ENCODE data around the gene PSKH1. TPM values are rescaled to one million over a fixed set of nuclear protein-coding genes. Genes with fewer than 3 reads are reported as not detected.
A peak's percentile ranks its signal among the peaks of the same experiment; 100 is the strongest.

Gene PSKH1
- total and polyA plus RNA-seq, 10 donors = 5.0 to 31.3 (median 20.5) TPM

DNA sequence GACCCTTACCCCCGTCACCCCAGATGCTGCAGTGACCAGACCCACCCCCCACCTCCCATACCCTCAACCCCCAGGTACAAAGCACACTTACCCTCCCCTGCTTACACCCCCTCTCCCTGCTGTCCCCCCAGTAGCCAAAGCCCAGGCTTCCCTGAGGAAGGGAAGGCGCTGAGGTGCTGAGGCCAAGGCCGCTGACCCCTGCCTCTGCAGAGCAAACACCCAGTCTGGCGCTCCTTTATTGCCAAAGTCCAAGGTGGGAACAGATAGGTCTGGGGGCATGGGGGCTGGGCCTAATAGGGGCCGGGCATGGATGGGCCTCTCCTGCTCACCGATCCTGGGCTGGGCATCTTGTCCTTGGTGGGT is 50.2 kb downstream of the PSKH1 start:
- intact Hi-C loops (cut with DNase I; ENCODE audit: low total_unique reads) = no loop called here

DNA sequence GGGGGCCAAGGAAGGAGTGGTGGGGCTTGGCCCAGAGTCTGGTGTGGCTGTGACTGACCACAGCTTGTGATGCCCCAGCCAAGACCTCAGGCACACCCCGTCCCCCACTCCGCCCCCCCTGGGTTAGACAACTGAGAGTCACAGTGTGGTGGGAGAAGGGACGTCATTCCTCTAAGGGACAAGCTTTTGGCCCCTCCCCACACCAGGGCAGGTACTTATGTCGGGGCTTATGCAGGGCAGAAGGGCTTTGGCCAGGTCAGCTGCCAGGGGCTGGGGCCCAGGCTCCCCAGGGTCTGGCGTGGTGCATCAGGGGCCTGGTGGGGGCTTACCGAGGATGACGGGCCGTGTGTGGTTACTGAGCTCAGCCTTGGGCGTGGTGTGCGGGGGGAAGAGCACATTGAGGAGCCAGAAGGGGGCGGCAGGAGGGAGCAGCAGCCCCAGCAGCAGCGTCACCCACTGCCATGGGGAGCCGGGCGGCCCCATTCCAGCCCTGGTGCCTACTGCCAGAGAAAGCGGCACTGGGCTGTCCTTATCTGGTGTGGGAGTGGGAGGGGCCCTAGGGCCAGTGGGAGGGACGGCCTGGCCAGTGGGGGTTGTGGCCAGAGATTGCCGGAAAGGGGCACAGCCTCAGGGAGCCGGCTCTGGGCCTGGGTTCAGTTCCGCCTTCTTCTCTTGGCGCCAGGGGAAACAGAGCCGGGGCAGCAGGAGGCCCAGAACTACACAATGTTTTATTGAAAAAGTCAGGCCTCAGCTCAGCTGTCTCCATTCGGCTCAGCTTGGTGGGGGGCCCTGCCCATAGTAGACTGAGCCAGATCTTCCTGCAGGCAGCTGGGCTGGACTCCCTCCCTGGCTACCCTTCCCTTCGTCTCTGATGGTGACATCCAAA is 50.8 kb downstream of the PSKH1 start, which contains the start of gene LCAT:
TSS of gene LCAT (minus strand) at position 502 of the 886 bp plus-strand sequence. CDS start at position 483, 19 bp downstream.
- Histone ChIP-seq H3K27me3 (replicated peaks in 1 of 7) (no peaks in the 10 kb centered on the region), H3K4me1 (peaks cover 0 to 65% (median 23%) of the 10 kb centered on the region in 6 donors), H3K36me3 (peaks cover 0 to 96% (median 44%) of the 10 kb centered on the region in 6 donors), H3K27ac (peak within 1 kb of the TSS in 4 of 8 donors; percentile 8 to 55 (median 20)), H3K9me3 (no peaks in the 10 kb centered on the region), H3K4me3 (no peak within 1 kb of the TSS)
- WGBS, 5 donors = 69 to 86% (median 81%) methylated on average over 12 to 23 of the region's 23 CpGs
- TF ChIP-seq, protein P1, sequence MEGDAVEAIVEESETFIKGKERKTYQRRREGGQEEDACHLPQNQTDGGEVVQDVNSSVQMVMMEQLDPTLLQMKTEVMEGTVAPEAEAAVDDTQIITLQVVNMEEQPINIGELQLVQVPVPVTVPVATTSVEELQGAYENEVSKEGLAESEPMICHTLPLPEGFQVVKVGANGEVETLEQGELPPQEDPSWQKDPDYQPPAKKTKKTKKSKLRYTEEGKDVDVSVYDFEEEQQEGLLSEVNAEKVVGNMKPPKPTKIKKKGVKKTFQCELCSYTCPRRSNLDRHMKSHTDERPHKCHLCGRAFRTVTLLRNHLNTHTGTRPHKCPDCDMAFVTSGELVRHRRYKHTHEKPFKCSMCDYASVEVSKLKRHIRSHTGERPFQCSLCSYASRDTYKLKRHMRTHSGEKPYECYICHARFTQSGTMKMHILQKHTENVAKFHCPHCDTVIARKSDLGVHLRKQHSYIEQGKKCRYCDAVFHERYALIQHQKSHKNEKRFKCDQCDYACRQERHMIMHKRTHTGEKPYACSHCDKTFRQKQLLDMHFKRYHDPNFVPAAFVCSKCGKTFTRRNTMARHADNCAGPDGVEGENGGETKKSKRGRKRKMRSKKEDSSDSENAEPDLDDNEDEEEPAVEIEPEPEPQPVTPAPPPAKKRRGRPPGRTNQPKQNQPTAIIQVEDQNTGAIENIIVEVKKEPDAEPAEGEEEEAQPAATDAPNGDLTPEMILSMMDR (IDR thresholded peaks at IDR 0.05 in 8 of 11, conservative IDR thresholded peaks at IDR 0.05 in 3 of 11) = no peak
- TF ChIP-seq POLR2AphosphoS5 (IDR thresholded peaks at IDR 0.05) = peak in 2 of 3 donors; percentile 38 to 53
- DNase-seq = no peak
- intact Hi-C loops (cut with DNase I; ENCODE audit: low total_unique reads) = no loop called here

More for the DNA sequence above, 50.2 kb downstream of the PSKH1 start:
- TF ChIP-seq, protein P1 (IDR thresholded peaks at IDR 0.05 in 8 of 11, conservative IDR thresholded peaks at IDR 0.05 in 3 of 11) = no peak
- no peak for TF ChIP-seq POLR2A (IDR thresholded peaks at IDR 0.05)
- no peak for TF ChIP-seq POLR2AphosphoS5 (IDR thresholded peaks at IDR 0.05)
- Histone ChIP-seq H3K4me1 (peaks cover 0 to 67% (median 23%) of the 10 kb centered on the region in 6 donors), H3K27ac (peak overlapping the region in 2 of 8 donors; percentile 26 to 55), H3K36me3 (peaks cover 0 to 90% (median 41%) of the 10 kb centered on the region in 6 donors), H3K27me3 (replicated peaks in 1 of 7) (no peaks in the 10 kb centered on the region), H3K4me3 (no peak overlapping the region), H3K9me3 (no peaks in the 10 kb centered on the region)
- WGBS, 5 donors = 87 to 97% (median 92%) methylated on average over 6 of the region's 6 CpGs
- no peak for DNase-seq

DNA sequence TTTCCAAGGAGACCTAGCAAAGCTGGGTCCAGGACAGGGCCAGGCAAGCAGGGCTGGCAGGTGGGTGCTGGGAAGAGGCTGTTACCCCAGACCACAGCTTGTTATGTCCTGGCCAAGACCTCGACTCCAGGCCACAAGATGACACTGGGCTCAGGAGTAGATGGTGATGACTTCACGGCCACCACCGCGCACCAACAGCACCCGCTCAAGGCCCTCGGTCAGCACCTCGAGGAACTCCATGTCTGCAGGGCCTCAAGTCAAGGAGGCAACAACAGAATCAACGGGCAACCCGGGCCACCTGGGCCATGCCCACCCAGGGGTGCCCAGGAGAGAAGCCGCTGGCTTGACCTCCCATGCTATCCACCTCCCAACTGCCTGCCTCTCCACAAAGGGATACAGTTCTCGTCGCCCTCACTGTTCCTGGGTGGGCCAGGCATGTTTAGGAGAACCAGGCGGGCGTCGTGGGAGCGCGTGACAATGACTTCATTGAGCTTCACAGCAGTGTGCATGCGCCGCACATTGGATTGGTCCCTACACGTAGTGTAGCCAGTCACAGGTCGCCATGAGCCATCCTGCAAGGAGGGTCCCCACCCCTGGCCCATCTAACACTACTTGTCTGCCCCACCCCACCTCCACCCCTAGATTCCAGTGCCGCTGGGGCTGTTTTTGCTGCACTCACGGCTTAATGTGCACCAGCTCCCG is 51.8 kb downstream of the PSKH1 start:
- peaks cover 0 to 99% (median 50%) of the 10 kb centered on the region in 6 donors for H3K36me3 ChIP-seq
- WGBS, 5 donors = 90 to 95% (median 92%) methylated on average over 3 to 24 of the region's 24 CpGs
- intact Hi-C loops (cut with DNase I; ENCODE audit: low total_unique reads) = no loop called here
- TF ChIP-seq POLR2AphosphoS5 (IDR thresholded peaks at IDR 0.05) (no peak), POLR2A (IDR thresholded peaks at IDR 0.05) (no peak)
- TF ChIP-seq, protein P1 (IDR thresholded peaks at IDR 0.05 in 8 of 11, conservative IDR thresholded peaks at IDR 0.05 in 3 of 11) = no peak
- H3K4me1 ChIP-seq = peaks cover 0 to 60% (median 19%) of the 10 kb centered on the region in 6 donors
- H3K4me3 ChIP-seq = no peak overlapping the region
- H3K27me3 ChIP-seq (replicated peaks in 1 of 7) = no peaks in the 10 kb centered on the region
- H3K9me3 ChIP-seq = no peaks in the 10 kb centered on the region
- no peak for DNase-seq
- peak overlapping the region in 3 of 8 donors; percentile 8 to 55 (median 26) for H3K27ac ChIP-seq
